Large intestine (tissue), 3 donors: ENCODE measurements around the gene SOX14. TPM values are rescaled to one million over a fixed set of nuclear protein-coding genes. Genes with fewer than 3 reads are reported as not detected.

Experiments used
- DNase-seq, 2 donors: peaks; one replicate each; pipeline versions ENCODE4 v3.0.0 to v3.0.0-alpha.2; 2013
- H3K27ac ChIP-seq: one replicate; pipeline ENCODE4 v1.5.1; 2013; ENCODE audit warnings: low read length
- H3K27me3 ChIP-seq: 2 replicates; pipeline ENCODE4 v1.6.1; 2013; ENCODE audit warnings: low read length; ENCODE audit not compliant: control insufficient read depth, insufficient read depth
- H3K36me3 ChIP-seq: 2 replicates; pipeline ENCODE4 v1.6.1; 2013; ENCODE audit warnings: low read length; ENCODE audit not compliant: control insufficient read depth, insufficient read depth
- H3K4me1 ChIP-seq: one replicate; pipeline ENCODE4 v1.6.1; 2013; ENCODE audit warnings: low read length; ENCODE audit not compliant: control insufficient read depth, insufficient read depth
- H3K4me3 ChIP-seq: one replicate; pipeline ENCODE4 v1.5.1; 2013; ENCODE audit warnings: low read length
- H3K9me3 ChIP-seq: one replicate; pipeline ENCODE4 v1.6.1; 2013; ENCODE audit warnings: mild to moderate bottlenecking, low read depth, low read length, moderate library complexity; ENCODE audit not compliant: control insufficient read depth
- WGBS: methylation state at CpG from one replicate; pipeline ENCODE4 v1.1.5; 2013; ENCODE audit warnings: low lambda C conversion rate; ENCODE audit not compliant: insufficient coverage; 5-methylcytosine and 5-hydroxymethylcytosine counted together
- polyA plus RNA-seq: library from polyadenylated mRNA; unstranded; fragments of 120-200 nt; gene quantifications from one replicate; pipeline ENCODE4 v1.2.1, GENCODE V29; 2013

The SOX14 gene
- polyA plus RNA-seq, 1 donor = not detected

DNA sequence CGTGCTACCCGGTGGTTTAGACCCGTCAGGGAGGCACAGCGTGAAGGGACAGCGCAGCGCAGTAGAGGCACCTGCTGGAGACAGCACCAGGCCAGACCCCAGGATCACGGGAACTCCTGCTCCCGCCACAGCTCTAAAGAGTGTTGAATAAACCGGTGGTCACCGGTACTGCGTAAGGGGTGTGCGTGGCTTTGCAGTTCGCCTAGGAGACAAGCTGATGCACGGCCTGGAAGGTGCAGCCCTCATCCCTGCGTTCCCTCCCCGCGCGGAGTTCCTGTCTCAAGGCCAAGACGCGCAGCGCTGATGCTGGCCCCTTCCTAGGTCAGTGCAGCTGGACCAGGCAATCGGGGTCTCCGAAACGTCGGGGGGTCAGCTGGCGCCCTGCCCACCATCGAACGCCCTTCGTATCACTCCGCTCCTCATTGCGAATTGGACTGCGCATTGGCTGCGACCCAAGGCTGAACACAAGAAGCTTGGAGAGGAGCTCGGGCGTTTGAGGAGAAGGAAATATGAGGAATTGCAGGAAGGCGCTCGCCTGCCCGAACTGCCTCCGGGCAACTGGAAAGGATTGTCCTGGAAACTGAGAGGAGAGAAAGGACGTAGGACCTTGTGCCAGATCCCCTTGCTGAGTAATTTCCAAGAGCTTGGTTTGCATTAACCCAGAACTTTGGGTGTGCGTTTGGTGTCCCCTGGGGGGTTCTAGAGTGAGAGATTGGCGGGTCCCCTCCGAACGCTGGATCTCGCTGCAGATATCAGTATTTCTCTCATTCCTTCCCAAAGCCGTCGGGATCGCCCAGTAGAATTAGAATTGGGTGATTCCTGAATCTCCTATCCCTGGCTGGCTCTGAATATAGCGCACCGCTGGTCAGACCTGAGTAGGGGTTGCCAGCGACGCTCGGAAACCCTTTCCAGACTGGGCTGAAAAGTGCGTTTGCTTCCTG lies 2.3 kb upstream of the SOX14 start:
- WGBS = no CpG with 5 or more reads among the region's 54 CpGs
- H3K27ac ChIP-seq = no peak overlapping the region
- peaks cover 8% of the 10 kb centered on the region for H3K9me3 ChIP-seq
- H3K36me3 ChIP-seq = no peaks in the 10 kb centered on the region
- DNase-seq = no peak
- no peak overlapping the region for H3K4me3 ChIP-seq
- peaks cover 11% of the 10 kb centered on the region for H3K4me1 ChIP-seq
- H3K27me3 ChIP-seq = peaks cover 86% of the 10 kb centered on the region

DNA sequence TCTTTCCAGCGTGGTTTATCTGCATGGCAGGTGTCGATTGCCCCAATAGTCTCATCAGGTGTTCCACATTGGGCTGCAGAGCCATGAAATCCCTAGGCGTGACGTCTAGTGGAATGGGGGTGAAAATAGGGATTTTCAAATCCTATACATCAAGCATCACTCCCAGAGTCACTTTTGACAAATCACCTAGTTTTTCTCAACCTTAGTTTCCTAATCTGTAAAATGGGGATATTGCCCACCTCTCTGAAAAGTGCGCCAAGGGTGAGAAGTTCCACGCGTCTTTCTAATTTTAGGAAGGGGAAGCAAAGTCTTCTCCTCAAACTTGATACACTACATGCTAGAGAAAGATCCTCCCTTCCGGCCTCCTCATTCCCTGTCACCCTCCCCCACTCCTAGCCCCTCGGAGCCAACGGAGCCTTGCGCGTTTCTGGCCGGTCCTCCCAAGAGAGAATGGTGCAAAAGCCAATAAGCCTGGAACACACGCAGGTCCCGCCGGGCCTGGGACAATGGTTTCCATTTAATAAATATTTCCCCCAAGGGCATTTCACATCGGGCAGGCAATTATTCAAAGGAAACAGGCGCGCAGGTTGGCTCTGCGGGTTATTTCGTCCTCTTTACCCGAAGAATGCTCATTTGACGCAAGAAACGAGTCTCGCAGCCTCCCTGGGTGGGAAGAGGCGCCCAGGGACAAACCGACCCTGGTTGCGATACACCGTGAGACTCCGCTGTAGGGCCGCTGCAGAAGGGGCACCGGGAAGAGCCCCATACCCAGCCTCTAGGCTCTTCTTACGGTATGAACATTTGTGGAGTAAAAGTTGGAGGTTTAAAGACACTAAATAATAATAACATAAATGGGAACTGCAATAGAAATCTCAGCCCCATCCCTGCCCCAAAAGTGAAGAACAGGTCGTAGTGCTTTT lies 1.2 kb upstream of the SOX14 start:
- Histone ChIP-seq H3K27ac (no peak overlapping the region), H3K9me3 (peaks cover 8% of the 10 kb centered on the region), H3K27me3 (peaks cover 94% of the 10 kb centered on the region), H3K36me3 (no peaks in the 10 kb centered on the region), H3K4me1 (peaks cover 14% of the 10 kb centered on the region), H3K4me3 (no peak overlapping the region)
- DNase-seq = no peak
- 0% methylated on average over 1 of the region's 34 CpGs for WGBS

DNA sequence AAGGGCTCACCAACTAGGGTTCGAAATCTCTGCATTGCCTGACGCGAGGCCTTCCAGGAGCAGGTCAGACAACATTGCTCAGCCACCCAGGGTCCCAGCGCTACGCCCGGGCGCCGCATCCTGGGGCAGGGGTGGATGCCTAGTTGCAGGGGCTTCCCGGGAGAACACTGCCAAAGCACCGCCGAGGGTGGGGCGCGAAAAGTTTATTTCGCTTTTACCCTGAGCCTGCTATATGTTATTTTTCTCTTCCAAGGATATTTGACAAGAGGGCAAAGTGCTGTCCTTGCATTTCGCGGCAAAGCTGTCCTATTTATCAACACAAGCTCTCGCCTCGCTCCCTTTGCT lies 549 bp upstream of the SOX14 start:
- H3K36me3 ChIP-seq = no peaks in the 10 kb centered on the region
- peaks cover 16% of the 10 kb centered on the region for H3K4me1 ChIP-seq
- peaks cover 12% of the 10 kb centered on the region for H3K9me3 ChIP-seq
- H3K4me3 ChIP-seq = no peak overlapping the region
- WGBS = 0% methylated on average over 4 of the region's 18 CpGs
- no peak for DNase-seq
- H3K27ac ChIP-seq = no peak overlapping the region
- peaks cover 96% of the 10 kb centered on the region for H3K27me3 ChIP-seq

DNA sequence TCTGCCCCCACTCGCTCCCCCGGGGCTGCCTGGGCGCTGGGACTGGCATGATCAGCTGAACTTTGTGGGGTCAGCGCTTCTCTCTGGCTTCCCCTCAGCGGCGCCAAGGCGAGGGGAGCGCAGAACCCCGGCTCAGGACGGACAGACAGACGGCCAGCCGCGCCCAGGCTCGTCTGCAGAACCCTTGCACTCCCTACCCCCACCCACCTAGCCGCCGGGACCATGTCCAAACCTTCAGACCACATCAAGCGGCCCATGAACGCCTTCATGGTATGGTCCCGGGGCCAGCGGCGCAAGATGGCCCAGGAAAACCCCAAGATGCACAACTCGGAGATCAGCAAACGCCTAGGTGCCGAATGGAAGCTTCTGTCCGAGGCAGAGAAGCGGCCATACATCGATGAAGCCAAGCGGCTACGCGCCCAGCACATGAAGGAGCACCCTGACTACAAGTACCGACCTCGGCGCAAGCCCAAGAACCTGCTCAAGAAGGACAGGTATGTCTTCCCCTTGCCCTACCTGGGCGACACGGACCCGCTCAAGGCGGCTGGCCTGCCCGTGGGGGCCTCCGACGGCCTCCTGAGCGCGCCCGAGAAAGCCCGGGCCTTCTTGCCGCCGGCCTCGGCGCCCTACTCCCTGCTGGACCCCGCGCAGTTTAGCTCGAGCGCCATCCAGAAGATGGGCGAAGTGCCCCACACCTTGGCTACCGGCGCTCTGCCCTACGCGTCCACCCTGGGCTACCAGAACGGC lies 621 bp downstream of the SOX14 start:
- H3K36me3 ChIP-seq = no peaks in the 10 kb centered on the region
- no CpG with 5 or more reads among the region's 58 CpGs for WGBS
- peaks cover 12% of the 10 kb centered on the region for H3K9me3 ChIP-seq
- DNase-seq = no peak
- peaks cover 16% of the 10 kb centered on the region for H3K4me1 ChIP-seq
- no peak overlapping the region for H3K4me3 ChIP-seq
- H3K27ac ChIP-seq = no peak overlapping the region
- peaks cover 97% of the 10 kb centered on the region for H3K27me3 ChIP-seq

DNA sequence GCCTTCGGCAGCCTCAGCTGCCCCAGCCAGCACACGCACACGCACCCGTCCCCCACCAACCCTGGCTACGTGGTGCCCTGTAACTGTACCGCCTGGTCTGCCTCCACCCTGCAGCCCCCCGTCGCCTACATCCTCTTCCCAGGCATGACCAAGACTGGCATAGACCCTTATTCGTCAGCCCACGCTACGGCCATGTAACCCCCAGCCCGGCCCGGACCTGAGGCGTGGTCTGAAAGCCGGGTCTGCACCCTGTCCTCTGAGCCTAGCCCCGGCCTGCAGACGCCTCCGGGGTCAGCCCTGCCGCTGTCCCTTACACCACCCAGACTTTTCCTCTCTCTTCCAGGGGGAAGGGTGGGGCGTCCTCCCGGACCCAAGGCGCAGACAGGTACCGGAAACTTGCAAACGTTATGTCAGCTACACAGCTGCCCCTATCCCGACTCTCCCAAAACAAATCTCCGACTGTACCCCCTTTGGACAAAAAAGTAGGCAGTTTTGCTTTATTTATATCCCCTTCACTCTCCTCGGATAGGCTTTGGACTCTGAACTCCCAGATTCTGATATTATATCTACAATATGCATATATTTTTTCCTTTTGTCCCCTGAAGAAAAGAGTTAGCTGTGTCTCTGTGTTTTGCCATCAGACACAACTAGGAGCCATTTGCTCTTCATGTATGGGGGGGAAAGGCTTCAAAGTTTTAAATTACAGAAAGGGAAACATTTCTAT lies 1.4 kb downstream of the SOX14 start:
- Histone ChIP-seq H3K4me1 (peaks cover 16% of the 10 kb centered on the region), H3K27ac (no peak overlapping the region), H3K36me3 (no peaks in the 10 kb centered on the region), H3K9me3 (peaks cover 12% of the 10 kb centered on the region), H3K4me3 (no peak overlapping the region), H3K27me3 (peaks cover 99% of the 10 kb centered on the region)
- WGBS = 0% methylated on average over 1 of the region's 27 CpGs
- DNase-seq = no peak

DNA sequence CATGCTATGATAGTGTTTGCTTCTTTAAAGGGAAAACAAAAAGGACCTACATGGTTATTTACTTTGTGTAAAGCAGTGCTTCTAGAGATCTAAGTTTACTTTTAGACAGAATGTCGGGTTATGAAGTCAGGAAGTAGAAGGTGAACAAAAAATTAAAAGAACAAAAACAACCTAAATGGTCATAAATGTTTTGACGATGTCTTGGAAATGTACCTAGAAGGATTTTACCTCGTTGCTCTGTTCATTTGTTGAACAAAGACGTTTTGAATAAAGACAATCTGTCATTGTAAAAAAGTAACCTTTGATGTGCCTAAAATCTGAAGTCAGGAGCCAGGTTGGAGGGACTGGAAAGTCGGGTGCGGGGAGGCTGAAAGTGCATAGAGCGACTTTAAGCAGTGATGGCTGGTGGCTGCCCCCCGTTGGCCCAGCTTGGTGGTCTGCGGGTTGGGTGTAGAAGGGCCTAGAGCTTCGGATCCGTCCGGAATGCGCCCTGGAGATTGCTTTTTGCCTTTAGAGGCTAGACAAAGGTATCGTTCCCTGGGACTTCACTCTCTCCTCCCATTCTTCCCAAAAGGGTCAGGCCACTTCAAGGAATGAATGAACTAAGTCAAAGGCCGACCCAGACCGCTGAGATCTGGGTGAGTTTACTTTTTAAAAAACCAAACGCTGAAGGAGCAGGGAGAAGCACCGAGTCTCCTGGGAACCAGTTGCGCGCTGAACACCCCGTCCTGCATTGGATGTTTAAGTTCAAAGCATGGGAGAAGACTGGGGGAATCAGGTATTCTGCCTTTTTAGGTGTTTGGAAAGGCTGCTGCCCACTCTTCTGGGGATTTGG lies 2.1 kb downstream of the SOX14 start:
- peaks cover 99% of the 10 kb centered on the region for H3K27me3 ChIP-seq
- H3K4me3 ChIP-seq = no peak overlapping the region
- peaks cover 16% of the 10 kb centered on the region for H3K4me1 ChIP-seq
- H3K27ac ChIP-seq = no peak overlapping the region
- WGBS = 7% methylated on average over 3 of the region's 21 CpGs
- DNase-seq = no peak
- peaks cover 15% of the 10 kb centered on the region for H3K9me3 ChIP-seq
- no peaks in the 10 kb centered on the region for H3K36me3 ChIP-seq

DNA sequence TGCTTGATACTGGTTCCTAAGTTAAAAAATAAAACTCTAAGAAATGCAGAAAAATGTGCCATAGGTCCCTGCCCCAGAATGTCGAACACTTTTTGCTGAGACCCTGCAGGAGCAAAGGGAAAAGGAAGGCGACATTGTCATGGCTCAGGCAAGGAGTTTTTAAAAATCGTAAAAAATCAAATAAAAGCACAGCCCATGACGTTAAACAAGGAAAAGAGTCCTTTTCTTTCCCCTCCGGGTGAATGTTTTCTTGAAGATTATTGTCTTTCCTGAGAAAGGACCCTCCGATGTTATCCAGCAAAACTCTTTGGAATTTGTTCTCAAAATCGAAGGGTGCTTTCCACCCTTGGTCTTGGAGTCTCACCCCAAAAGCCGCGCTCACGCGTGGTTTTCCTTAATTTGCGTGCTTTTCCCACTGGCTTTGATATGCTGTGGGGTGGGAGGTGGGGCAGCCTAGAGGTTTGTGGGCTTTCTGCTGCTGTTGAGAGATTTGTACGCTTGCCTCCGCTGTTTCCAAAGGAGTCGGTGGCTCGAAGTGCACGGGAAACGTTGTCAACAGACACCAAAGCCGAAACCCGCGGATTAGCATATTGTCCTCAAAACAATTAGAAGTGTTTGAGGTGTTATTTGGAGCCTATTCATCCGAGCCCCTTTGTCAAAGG lies 2.9 kb downstream of the SOX14 start:
- DNase-seq = no peak
- peaks cover 99% of the 10 kb centered on the region for H3K27me3 ChIP-seq
- H3K4me3 ChIP-seq = no peak overlapping the region
- H3K9me3 ChIP-seq = peaks cover 20% of the 10 kb centered on the region
- no peaks in the 10 kb centered on the region for H3K36me3 ChIP-seq
- 0% methylated on average over 6 of the region's 22 CpGs for WGBS
- H3K27ac ChIP-seq = no peak overlapping the region
- H3K4me1 ChIP-seq = peaks cover 16% of the 10 kb centered on the region

DNA sequence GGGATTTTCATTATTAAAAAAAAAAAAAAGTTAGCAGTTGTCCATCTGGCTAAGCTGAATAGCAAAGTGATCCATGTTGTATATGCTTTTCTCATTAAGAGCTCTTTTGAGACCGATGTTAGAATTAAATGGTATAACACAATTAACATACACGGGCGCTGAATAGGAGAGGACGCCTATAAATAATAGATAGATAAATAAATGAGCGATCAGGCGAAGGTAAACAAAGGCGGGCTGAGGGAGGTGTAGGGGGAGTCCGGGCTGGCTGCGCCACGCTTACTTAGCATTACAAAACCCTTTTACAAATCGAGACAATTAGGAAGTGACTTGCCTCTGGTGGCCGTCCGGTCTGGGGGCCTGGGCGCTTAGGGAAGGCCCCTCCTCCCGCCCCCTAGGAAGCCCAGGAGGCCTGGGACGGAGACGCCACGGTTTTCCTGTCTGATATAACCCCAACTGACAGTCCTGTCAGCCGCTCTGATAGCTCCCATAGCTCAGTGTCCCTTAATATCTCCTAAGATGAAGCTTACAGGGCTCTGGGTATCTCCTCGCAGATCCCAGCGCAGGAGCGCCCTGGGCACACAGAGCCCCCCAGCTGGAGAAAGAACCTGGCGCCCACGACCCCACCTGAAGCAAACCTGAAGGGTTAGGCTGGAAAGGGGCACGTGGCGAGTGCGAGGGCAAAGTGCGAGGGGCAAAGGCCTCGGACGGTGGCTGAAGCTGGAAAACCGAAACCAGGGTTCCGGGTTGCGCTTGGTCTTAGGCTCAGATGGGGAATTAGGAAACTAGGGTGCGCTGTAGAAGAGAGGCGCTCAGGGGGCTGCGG lies 3.6 kb downstream of the SOX14 start:
- peaks cover 20% of the 10 kb centered on the region for H3K9me3 ChIP-seq
- H3K4me1 ChIP-seq = peaks cover 16% of the 10 kb centered on the region
- H3K27ac ChIP-seq = no peak overlapping the region
- WGBS = no CpG with 5 or more reads among the region's 36 CpGs
- H3K27me3 ChIP-seq = peaks cover 99% of the 10 kb centered on the region
- no peak for DNase-seq
- peak overlapping the region; percentile 2 for H3K4me3 ChIP-seq
- no peaks in the 10 kb centered on the region for H3K36me3 ChIP-seq
